ENCODE data around the gene DPCD. TPM values are rescaled to one million over a fixed set of nuclear protein-coding genes. Genes with fewer than 3 reads are reported as not detected.

Gene DPCD
- 17.5 TPM for total RNA-seq
- long read RNA-seq, transcript DPCD-202 (6 exons, 858 nt): major isoform, 22 of 24 reads
- long read RNA-seq, partial matches to known transcripts: 0 of 24 reads
- long read RNA-seq, other reads (novel, unspliced or antisense): 2 of 24 reads

- peak; percentile 98 for DNase-seq (ENCODE audit: low spot score)
- intact Hi-C loops (cut with DNase I): no loop called here
These were observed at the start of gene DPCD, which contains the start of gene POLL for GRCh38 chr10:101587725-101588653. DPCD (plus strand) TSS chr10:101588321; CDS start chr10:101588337, 16 bp downstream. POLL (minus strand) TSS chr10:101588257; CDS start chr10:101587360, 897 bp downstream.

- intact Hi-C loops (cut with DNase I): no loop called here
- DNase-seq (ENCODE audit: low spot score): no peak
These were observed 49.7 kb upstream of the DPCD start for GRCh38 chr10:101538446-101538845.

- DNase-seq (ENCODE audit: low spot score): no peak
- intact Hi-C loops (cut with DNase I): no loop called here
These were observed 42.2 kb upstream of the DPCD start for GRCh38 chr10:101545898-101546297.

GRCh38 chr10:101550965-101551364, 37.2 kb upstream of the DPCD start:
- no peak for DNase-seq (ENCODE audit: low spot score)
- intact Hi-C loops (cut with DNase I): no loop called here

GRCh38 chr10:101552442-101552841, 35.7 kb upstream of the DPCD start:
- DNase-seq (ENCODE audit: low spot score): no peak
- intact Hi-C loops (cut with DNase I): no loop called here

GRCh38 chr10:101557541-101557940, 30.6 kb upstream of the DPCD start:
- intact Hi-C loops (cut with DNase I): no loop called here

GRCh38 chr10:101558204-101558603, 29.9 kb upstream of the DPCD start:
- DNase-seq (ENCODE audit: low spot score): no peak
- intact Hi-C loops (cut with DNase I): no loop called here

More at GRCh38 chr10:101557541-101557940, 30.6 kb upstream of the DPCD start:
- no peak for DNase-seq (ENCODE audit: low spot score)

GRCh38 chr10:101558671-101559595, 29.2 kb upstream of the DPCD start:
- intact Hi-C loops (cut with DNase I): no loop called here
- DNase-seq (ENCODE audit: low spot score): no peak

GRCh38 chr10:101559596-101560297, 28.4 kb upstream of the DPCD start:
- intact Hi-C loops (cut with DNase I): loop anchor here (10.0 kb wide), 1 partner anchor 285 kb away; no protein-coding TSS in a partner anchor
- no peak for DNase-seq (ENCODE audit: low spot score)

- DNase-seq (ENCODE audit: low spot score): no peak
- intact Hi-C loops (cut with DNase I): loop anchor here (10.0 kb wide), 1 partner anchor 286 kb away; no protein-coding TSS in a partner anchor
These were observed 27.6 kb upstream of the DPCD start for GRCh38 chr10:101560298-101561067.

GRCh38 chr10:101561068-101561915, 26.8 kb upstream of the DPCD start:
- intact Hi-C loops (cut with DNase I): loop anchor here (10.0 kb wide), 1 partner anchor 286 kb away; no protein-coding TSS in a partner anchor
- DNase-seq (ENCODE audit: low spot score): no peak

- intact Hi-C loops (cut with DNase I): loop anchor here (10.0 kb wide), 1 partner anchor 287 kb away; no protein-coding TSS in a partner anchor
- DNase-seq (ENCODE audit: low spot score): no peak
These were observed 25.9 kb upstream of the DPCD start for GRCh38 chr10:101562231-101562630.

GRCh38 chr10:101563007-101563406, 25.1 kb upstream of the DPCD start:
- no peak for DNase-seq (ENCODE audit: low spot score)
- intact Hi-C loops (cut with DNase I): loop anchor here (10.0 kb wide), 1 partner anchor 288 kb away; no protein-coding TSS in a partner anchor

GRCh38 chr10:101563497-101564040, 24.6 kb upstream of the DPCD start:
- DNase-seq (ENCODE audit: low spot score): peak; percentile 35
- intact Hi-C loops (cut with DNase I): loop anchor here (10.0 kb wide), 1 partner anchor 289 kb away; no protein-coding TSS in a partner anchor

- intact Hi-C loops (cut with DNase I): loop anchor here (10.0 kb wide), 1 partner anchor 290 kb away; no protein-coding TSS in a partner anchor
- peak; percentile 51 for DNase-seq (ENCODE audit: low spot score)
These were observed 23.6 kb upstream of the DPCD start for GRCh38 chr10:101564490-101564991.

GRCh38 chr10:101565370-101565900, 22.7 kb upstream of the DPCD start:
- DNase-seq (ENCODE audit: low spot score): peak; percentile 51
- intact Hi-C loops (cut with DNase I): loop anchor here (5.0 to 10.0 kb wide), 2 partner anchors 291 to 403 kb away; no protein-coding TSS in a partner anchor

All from cardiac septum (tissue), 1 donor.